Renal cortical epithelial cell (primary cell): ENCODE measurements around the gene ZDHHC16. TPM values are rescaled to one million over a fixed set of nuclear protein-coding genes. Genes with fewer than 3 reads are reported as not detected.

Source experiments
- total RNA-seq: library from RNA; depleted of rRNA; stranded (reverse); fragments of >200 nt; gene quantifications from 2 replicates; pipeline ENCODE4 v1.2.3, GENCODE V29; 2014

The ZDHHC16 gene
- total RNA-seq, 1 donor from 2014 or later: 30.2 TPM

Other genes starting within 250 kb of the ZDHHC16 start
- 3.2 and 3.6 TPM in 2 replicates for gene ARHGAP19, start 153.5 kb upstream of the ZDHHC16 start, total RNA-seq
- gene FRAT1, start 126.9 kb upstream of the ZDHHC16 start, total RNA-seq: 0.52 and 3.5 TPM in 2 replicates
- 7.8 and 15.0 TPM in 2 replicates for gene FRAT2, start 111.4 kb upstream of the ZDHHC16 start, total RNA-seq
- 22.6 and 29.2 TPM in 2 replicates for gene RRP12, start 44.8 kb upstream of the ZDHHC16 start, total RNA-seq
- 433 and 552 TPM in 2 replicates for gene PGAM1, start 20.0 kb upstream of the ZDHHC16 start, total RNA-seq
- gene EXOSC1, start 169 bp upstream of the ZDHHC16 start, total RNA-seq: 26.5 and 35.3 TPM in 2 replicates
- 67.9 and 95.0 TPM in 2 replicates for gene MMS19, start 52.2 kb downstream of the ZDHHC16 start, total RNA-seq
- 21.5 and 27.9 TPM in 2 replicates for gene UBTD1, start 52.7 kb downstream of the ZDHHC16 start, total RNA-seq
- 31.3 and 35.9 TPM in 2 replicates for gene ANKRD2, start 126.6 kb downstream of the ZDHHC16 start, total RNA-seq
- gene HOGA1, start 138.2 kb downstream of the ZDHHC16 start, total RNA-seq: 72.3 and 121 TPM in 2 replicates
- 0.35 and 3.2 TPM in 2 replicates for gene C10orf62, start 143.5 kb downstream of the ZDHHC16 start, total RNA-seq
- 1.7 and 3.5 TPM in 2 replicates for gene MORN4, start 187.3 kb downstream of the ZDHHC16 start, total RNA-seq
- gene PI4K2A, start 194.5 kb downstream of the ZDHHC16 start, total RNA-seq: 26.9 and 34.0 TPM in 2 replicates
- gene AVPI1, start 241.1 kb downstream of the ZDHHC16 start, total RNA-seq: 7.5 and 8.2 TPM in 2 replicates